Parathyroid adenoma (tissue), 2 donors: ENCODE measurements around the gene SMIM36.
A peak's percentile ranks its signal among the peaks of the same experiment; 100 is the strongest.

Source experiments
- H2AFZ ChIP-seq: fragments of 300-600 bp; sonication (generic); one replicate; pipeline ENCODE4 v1.7.0; 2017; ENCODE audit warnings: antibody characterized with exemption, mild to moderate bottlenecking
- H3K27ac ChIP-seq: fragments of 300-600 bp; sonication (generic); one replicate; pipeline ENCODE4 v1.7.0; 2017
- H3K27me3 ChIP-seq: fragments of 300-600 bp; sonication (generic); one replicate; pipeline ENCODE4 v1.7.0; 2017; ENCODE audit warnings: low read length; ENCODE audit not compliant: control insufficient read depth, insufficient read depth
- H3K36me3 ChIP-seq: fragments of 300-600 bp; sonication (generic); one replicate; pipeline ENCODE4 v1.7.0; 2017; ENCODE audit warnings: low read length; ENCODE audit not compliant: control insufficient read depth, insufficient read depth
- H3K4me1 ChIP-seq: fragments of 300-600 bp; sonication (generic); one replicate; pipeline ENCODE4 v1.7.0; 2017; ENCODE audit warnings: control low read depth
- H3K4me2 ChIP-seq: fragments of 300-600 bp; sonication (generic); one replicate; pipeline ENCODE4 v1.7.0; 2017; ENCODE audit warnings: low read length
- H3K4me3 ChIP-seq: fragments of 300-600 bp; sonication (generic); one replicate; pipeline ENCODE4 v1.7.0; 2017; ENCODE audit warnings: low read depth, low read length
- H3K79me2 ChIP-seq: fragments of 300-600 bp; sonication (generic); one replicate; pipeline ENCODE4 v1.7.0; 2017; ENCODE audit warnings: control low read depth
- H3K9ac ChIP-seq: fragments of 300-600 bp; sonication (generic); one replicate; pipeline ENCODE4 v1.7.0; 2017; ENCODE audit warnings: mild to moderate bottlenecking
- H3K9me3 ChIP-seq: fragments of 300-600 bp; sonication (generic); one replicate; pipeline ENCODE4 v1.7.0; 2017; ENCODE audit warnings: low read length; ENCODE audit not compliant: control insufficient read depth
- CTCF ChIP-seq: fragments of 300-600 bp; sonication (generic); IDR thresholded peaks from one replicate; pipeline ENCODE4 v1.7.0; 2017; ENCODE audit warnings: antibody characterized with exemption, mild to moderate bottlenecking
- donor health status: primary hyperparathyroidism.

The SMIM36 gene

GRCh38 chr17:55453839-55454557 lies 57.3 kb downstream of the SMIM36 start:
- H3K27ac ChIP-seq = no peak overlapping the region

GRCh38 chr17:55452139-55452790 lies 59.0 kb downstream of the SMIM36 start:
- Histone ChIP-seq H3K36me3 (no peaks in the 10 kb centered on the region), H3K79me2 (no peaks in the 10 kb centered on the region), H3K9me3 (no peaks in the 10 kb centered on the region), H3K4me3 (no peak overlapping the region), H3K27me3 (no peaks in the 10 kb centered on the region), H3K9ac (no peak overlapping the region), H3K4me1 (peaks cover 37% of the 10 kb centered on the region), H2AFZ (peak overlapping the region; percentile 25), H3K27ac (peak overlapping the region; percentile 63), H3K4me2 (no peak overlapping the region)
- TF ChIP-seq CTCF = no peak

More at GRCh38 chr17:55453839-55454557, 57.3 kb downstream of the SMIM36 start:
- Histone ChIP-seq H3K36me3 (no peaks in the 10 kb centered on the region), H3K79me2 (no peaks in the 10 kb centered on the region), H3K4me1 (peaks cover 31% of the 10 kb centered on the region), H3K4me2 (no peak overlapping the region), H3K4me3 (no peak overlapping the region), H3K9ac (no peak overlapping the region), H2AFZ (peak overlapping the region; percentile 0), H3K27me3 (no peaks in the 10 kb centered on the region), H3K9me3 (no peaks in the 10 kb centered on the region)
- TF ChIP-seq CTCF = no peak

DNA sequence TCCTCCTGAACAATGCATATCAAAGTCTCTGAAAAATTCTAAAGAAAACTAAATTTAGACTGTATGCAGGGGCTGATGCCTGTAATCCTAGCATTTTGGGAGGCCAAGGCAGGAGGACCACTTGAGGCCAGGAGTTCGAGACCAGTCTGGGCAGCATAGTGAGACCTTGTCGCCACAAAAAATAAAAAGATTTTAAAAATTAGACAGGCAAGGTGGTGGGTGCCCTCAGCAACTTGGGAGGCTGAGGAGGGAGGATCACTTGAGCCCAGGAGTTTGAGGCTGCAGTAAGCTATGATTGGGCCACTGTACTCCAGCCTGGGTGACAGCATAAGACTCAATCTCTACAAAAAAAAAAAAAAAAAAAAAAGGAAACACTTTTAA lies 59.5 kb downstream of the SMIM36 start:
- no peak overlapping the region for H3K4me2 ChIP-seq
- no peak overlapping the region for H2AFZ ChIP-seq
- no peaks in the 10 kb centered on the region for H3K9me3 ChIP-seq
- H3K36me3 ChIP-seq = no peaks in the 10 kb centered on the region
- no peak overlapping the region for H3K4me3 ChIP-seq
- H3K27ac ChIP-seq = peak overlapping the region; percentile 84
- H3K27me3 ChIP-seq = no peaks in the 10 kb centered on the region
- TF ChIP-seq CTCF = no peak
- no peaks in the 10 kb centered on the region for H3K79me2 ChIP-seq
- no peak overlapping the region for H3K9ac ChIP-seq
- peaks cover 37% of the 10 kb centered on the region for H3K4me1 ChIP-seq

DNA sequence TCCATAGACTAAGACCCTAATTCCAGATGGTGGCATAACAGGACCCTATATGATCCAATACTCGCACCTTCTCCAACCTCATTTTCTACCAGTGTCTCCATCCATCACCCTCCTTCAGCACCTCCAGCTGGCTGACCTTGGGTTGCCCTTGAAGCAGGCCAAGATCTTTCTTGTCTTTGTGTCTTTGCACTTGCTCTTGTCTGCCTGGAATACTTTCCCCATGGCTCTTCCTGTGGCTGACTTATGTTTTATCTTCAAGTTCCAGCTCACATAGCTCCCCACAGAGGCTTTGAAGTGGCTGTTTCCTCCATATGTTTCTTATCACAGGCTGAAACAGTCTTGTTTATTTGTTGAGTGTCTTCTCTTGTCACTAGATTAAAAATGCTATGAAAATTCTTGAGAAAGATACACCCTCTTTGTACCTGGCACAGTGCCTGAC lies 60.0 kb downstream of the SMIM36 start:
- H3K4me3 ChIP-seq = no peak overlapping the region
- H3K9me3 ChIP-seq = no peaks in the 10 kb centered on the region
- TF ChIP-seq CTCF = no peak
- H3K36me3 ChIP-seq = no peaks in the 10 kb centered on the region
- no peak overlapping the region for H2AFZ ChIP-seq
- H3K4me1 ChIP-seq = peaks cover 41% of the 10 kb centered on the region
- H3K27me3 ChIP-seq = no peaks in the 10 kb centered on the region
- H3K79me2 ChIP-seq = no peaks in the 10 kb centered on the region
- peak overlapping the region; percentile 84 for H3K27ac ChIP-seq
- H3K4me2 ChIP-seq = no peak overlapping the region
- no peak overlapping the region for H3K9ac ChIP-seq
